NCI-H1930 (cell line): ENCODE data around the gene MAPKBP1.

ENCODE experiments used
- DNase-seq, 2 experiments: peaks; one replicate each; lab custom pipeline; 2025; lab: John Stamatoyannopoulos, UW

The MAPKBP1 gene

GRCh38 chr15:41809526-41810220 is 35.4 kb downstream of the MAPKBP1 start:
- DNase-seq: no peak

- no peak for DNase-seq
Measured at GRCh38 chr15:41810651-41811431, 36.6 kb downstream of the MAPKBP1 start.

- DNase-seq: peak in 1 of 2 experiments; percentile 4
Measured at GRCh38 chr15:41811432-41812195, 37.3 kb downstream of the MAPKBP1 start.

- DNase-seq: no peak
Measured at GRCh38 chr15:41812820-41813375, 38.6 kb downstream of the MAPKBP1 start.

GRCh38 chr15:41813426-41813825 is 39.1 kb downstream of the MAPKBP1 start:
- DNase-seq: no peak

GRCh38 chr15:41814534-41814933 is 40.2 kb downstream of the MAPKBP1 start:
- DNase-seq: no peak

GRCh38 chr15:41816788-41817187 is 42.5 kb downstream of the MAPKBP1 start:
- no peak for DNase-seq

GRCh38 chr15:41817327-41817726 is 43.0 kb downstream of the MAPKBP1 start:
- no peak for DNase-seq

GRCh38 chr15:41817781-41818180 is 43.5 kb downstream of the MAPKBP1 start:
- DNase-seq: no peak

- no peak for DNase-seq
Measured at GRCh38 chr15:41819455-41820050, 45.3 kb downstream of the MAPKBP1 start.

- no peak for DNase-seq
Measured at GRCh38 chr15:41820791-41821423, 46.6 kb downstream of the MAPKBP1 start.

GRCh38 chr15:41821831-41822230 is 47.5 kb downstream of the MAPKBP1 start:
- no peak for DNase-seq

GRCh38 chr15:41822471-41822870 is 48.2 kb downstream of the MAPKBP1 start:
- no peak for DNase-seq

- no peak for DNase-seq
Measured at GRCh38 chr15:41822957-41823356, 48.7 kb downstream of the MAPKBP1 start.

GRCh38 chr15:41823502-41823901 is 49.2 kb downstream of the MAPKBP1 start:
- no peak for DNase-seq

- DNase-seq: no peak
Measured at GRCh38 chr15:41824062-41824745, 49.9 kb downstream of the MAPKBP1 start.

GRCh38 chr15:41825145-41825544 is 50.9 kb downstream of the MAPKBP1 start:
- no peak for DNase-seq

- DNase-seq: no peak
Measured at GRCh38 chr15:41825572-41826535, 51.6 kb downstream of the MAPKBP1 start.

GRCh38 chr15:41827290-41827879 is 53.1 kb downstream of the MAPKBP1 start:
- no peak for DNase-seq
